Panc1 (cell line): ENCODE data around the gene SPSB1. TPM values are rescaled to one million over a fixed set of nuclear protein-coding genes. Genes with fewer than 3 reads are reported as not detected.

Experiments
- ATAC-seq: fragments of 200-7000 bp; cut with Tn5 transposase; 2 replicates; pipeline ENCODE4 v1.9.1; 2020; ENCODE audit warnings: mild to moderate bottlenecking, moderate library complexity
- BruUV-seq: library from RNA; stranded (reverse); fragments of 400-500 nt; replicated peaks from 2 replicates; lab custom pipeline; 2021; lab: Mats Ljungman, UMichigan
- CTCF ChIA-PET: fragments of 300-600 bp; sonication (Branson Sonifier 250); formaldehyde crosslinking; loops from one replicate; lab custom pipeline; 2022; ENCODE audit warnings: antibody characterized with exemption; lab: Charles Lee
- POLR2A ChIA-PET: fragments of 300-600 bp; sonication (Branson Sonifier 250); formaldehyde crosslinking; loops from one replicate; lab custom pipeline; 2022; ENCODE audit warnings: antibody characterized with exemption; lab: Charles Lee
- DNase-seq: peaks from one replicate; pipeline ENCODE4 v3.0.0-alpha.2; 2010; ENCODE audit warnings: low read depth, low spot score
- H3K27ac ChIP-seq: 2 replicates; pipeline ENCODE4 v1.5.1; 2011; ENCODE audit warnings: mild to moderate bottlenecking, low read length, inconsistent platforms
- H3K27me3 ChIP-seq: fragments of 200-500 bp; sonication (Bioruptor generic); 2 replicates; pipeline ENCODE4 v1.6.0; 2014; ENCODE audit warnings: low read length, inconsistent platforms; ENCODE audit not compliant: control insufficient read depth, insufficient read depth
- H3K36me3 ChIP-seq: fragments of 200-500 bp; sonication (Bioruptor generic); 2 replicates; pipeline ENCODE4 v1.5.1; 2014; ENCODE audit warnings: inconsistent platforms, mild to moderate bottlenecking, low read length, moderate library complexity; ENCODE audit not compliant: control insufficient read depth, insufficient read depth
- H3K4me1 ChIP-seq: 2 replicates; pipeline ENCODE4 v1.5.1; 2011; ENCODE audit warnings: inconsistent platforms, mild to moderate bottlenecking, low read length, moderate library complexity; ENCODE audit not compliant: control insufficient read depth, insufficient read depth
- H3K4me3 ChIP-seq, 2 experiments: 2 replicates each; pipeline ENCODE4 v1.5.1; 2011 to 2012; ENCODE audit warnings: low read depth in 2 of 2, low read length in 2 of 2, mild to moderate bottlenecking in 2 of 2, inconsistent platforms in 1 of 2, moderate library complexity in 1 of 2
- H3K9me3 ChIP-seq: fragments of 200-500 bp; sonication (Bioruptor generic); 2 replicates; pipeline ENCODE4 v1.5.1; 2014; ENCODE audit warnings: low read depth, mild to moderate bottlenecking, inconsistent platforms, low read length, moderate library complexity; ENCODE audit not compliant: control insufficient read depth, insufficient read depth
- CTCF ChIP-seq: fragments of 450-650 bp; IDR thresholded peaks from 2 replicates; pipeline ENCODE4 v1.5.1; 2017; ENCODE audit warnings: mild to moderate bottlenecking
- POLR2AphosphoS5 ChIP-seq: IDR thresholded peaks from 2 replicates; pipeline ENCODE4 v1.6.1; 2012; ENCODE audit warnings: mild to moderate bottlenecking, low read depth, low read length, moderate library complexity
- REST ChIP-seq, 2 experiments: IDR thresholded peaks; 2 replicates each; pipeline ENCODE4 v1.6.1; 2011 to 2012; ENCODE audit warnings: low read depth in 2 of 2, control low read depth in 1 of 2, low read length in 1 of 2, mild to moderate bottlenecking in 1 of 2, moderate library complexity in 1 of 2; ENCODE audit not compliant: insufficient read depth in 1 of 2
- SIN3A ChIP-seq: IDR thresholded peaks from 2 replicates; pipeline ENCODE4 v1.6.1; 2012; ENCODE audit warnings: low read depth, mild to moderate bottlenecking, low read length, moderate library complexity, borderline replicate concordance; ENCODE audit not compliant: insufficient read depth
- TCF7L2 ChIP-seq: IDR thresholded peaks from 2 replicates; pipeline ENCODE4 v1.6.1; 2011; ENCODE audit warnings: mild to moderate bottlenecking, low read depth, low read length, inconsistent platforms
- in situ Hi-C: cut with HindIII; loops from 2 replicates; pipeline ENCODE4 v1.10.0; 2016; ENCODE audit warnings: low sequenced_read_pairs, low pct_unique_long_range_greater_than_20kb
- intact Hi-C: fragments of 100-400 bp; cut with micrococcal nuclease; formaldehyde crosslinking; loops from one replicate; pipeline ENCODE4 v1.10.0; 2022; ENCODE audit not compliant: unreplicated experiment
- total RNA-seq: library from RNA; stranded (reverse); gene quantifications from one replicate; pipeline ENCODE4 v1.2.1, GENCODE V29; 2021; ENCODE audit not compliant: unreplicated experiment

The SPSB1 gene
- total RNA-seq, 1 experiment from 2014 or later = 73.7 TPM

GRCh38 chr1:9319208-9319788, 26.6 kb downstream of the SPSB1 start:
- in situ Hi-C loops = no loop called here
- ATAC-seq (no peak), DNase-seq (no peak)
- H3K4me1 ChIP-seq = peaks cover 95% of the 10 kb centered on the region
- intact Hi-C loops = no loop called here
- TF ChIP-seq SIN3A = no peak
- TF ChIP-seq REST (IDR thresholded peaks at IDR 0.05; ENCODE audit: insufficient read depth in 1 of 2, low read depth in 2 of 2, low read length in 1 of 2) = no peak
- TF ChIP-seq CTCF = no peak
- no peak for TF ChIP-seq POLR2AphosphoS5
- TF ChIP-seq TCF7L2 = no peak
- H3K27me3 ChIP-seq = no peaks in the 10 kb centered on the region
- H3K27ac ChIP-seq = peak overlapping the region; percentile 84
- H3K36me3 ChIP-seq = no peaks in the 10 kb centered on the region
- ChIA-PET POLR2A (no interaction called here), CTCF (interaction anchor here (2.4 kb wide), 1 partner anchor 30 kb away, joined by 6 read pairs; no protein-coding TSS in a partner anchor)
- no peaks in the 10 kb centered on the region for H3K9me3 ChIP-seq
- no peak overlapping the region for H3K4me3 ChIP-seq
- no TSS peak for BruUV-seq

GRCh38 chr1:9319789-9320519, 27.3 kb downstream of the SPSB1 start:
- intact Hi-C loops = no loop called here
- POLR2A ChIA-PET = no interaction called here
- no peak overlapping the region for H3K4me3 ChIP-seq
- ATAC-seq = no peak
- H3K4me1 ChIP-seq = peaks cover 95% of the 10 kb centered on the region
- H3K27me3 ChIP-seq = no peaks in the 10 kb centered on the region
- CTCF ChIA-PET = no interaction called here
- in situ Hi-C loops = no loop called here
- TF ChIP-seq SIN3A = no peak
- TF ChIP-seq REST (IDR thresholded peaks at IDR 0.05; ENCODE audit: insufficient read depth in 1 of 2, low read depth in 2 of 2, low read length in 1 of 2) = no peak
- TF ChIP-seq CTCF = no peak
- TF ChIP-seq POLR2AphosphoS5 = no peak
- H3K9me3 ChIP-seq = no peaks in the 10 kb centered on the region
- no TSS peak for BruUV-seq
- no peak for DNase-seq
- H3K36me3 ChIP-seq = no peaks in the 10 kb centered on the region
- peak overlapping the region; percentile 84 for H3K27ac ChIP-seq
